Activated B cell treated with CpG ODN at 0.5 μM for 24 hours (primary cell): Measurements from ENCODE around the gene ASTN2. TPM values are rescaled to one million over a fixed set of nuclear protein-coding genes. Genes with fewer than 3 reads are reported as not detected.

Experiments
- ATAC-seq: fragments of 200-7000 bp; cut with Tn5 transposase; one replicate; pipeline ENCODE4 v1.10.0; 2021; ENCODE audit warnings: low read depth, mild to moderate bottlenecking, moderate library complexity
- CTCF ChIA-PET: fragments of 350-600 bp; sonication (Branson Sonifier 250); formaldehyde crosslinking; loops from one replicate; lab custom pipeline; 2021; ENCODE audit warnings: antibody characterized with exemption; lab: Charles Lee
- POLR2A ChIA-PET: fragments of 350-600 bp; sonication (Branson Sonifier 250); formaldehyde crosslinking; loops from one replicate; lab custom pipeline; 2021; ENCODE audit warnings: antibody characterized with exemption; lab: Charles Lee
- DNase-seq: peaks from one replicate; pipeline ENCODE4 v3.0.0; 2022
- H3K27ac Mint-ChIP-seq: one replicate; pipeline ENCODE4 v1.8.0; 2020; ENCODE audit warnings: mixed read lengths
- H3K27me3 Mint-ChIP-seq: one replicate; pipeline ENCODE4 v1.8.0; 2021; ENCODE audit warnings: mixed read lengths
- H3K36me3 Mint-ChIP-seq: one replicate; pipeline ENCODE4 v1.8.0; 2021; ENCODE audit warnings: low read depth, mixed read lengths
- H3K4me1 Mint-ChIP-seq: one replicate; pipeline ENCODE4 v1.8.0; 2021; ENCODE audit warnings: mixed read lengths
- H3K4me3 Mint-ChIP-seq: one replicate; pipeline ENCODE4 v1.8.0; 2020; ENCODE audit warnings: mild to moderate bottlenecking, mixed read lengths
- H3K9me3 Mint-ChIP-seq: one replicate; pipeline ENCODE4 v1.8.0; 2020; ENCODE audit warnings: mixed read lengths
- CTCF ChIP-seq: fragments of 200-600 bp; IDR thresholded peaks from one replicate; pipeline ENCODE4 v1.8.0; 2022; ENCODE audit warnings: antibody characterized with exemption, mild to moderate bottlenecking
- intact Hi-C: fragments of 100-400 bp; cut with micrococcal nuclease; formaldehyde crosslinking; loops from one replicate; pipeline ENCODE4 v1.15.1; 2024
- total RNA-seq: library from RNA; stranded (reverse); gene quantifications from 2 replicates; pipeline ENCODE4 v1.2.3, GENCODE V29; 2022

Gene ASTN2
- total RNA-seq, 1 donor from 2014 or later: 2.3 TPM

GRCh38 chr9:116520218-116520617, 894.6 kb downstream of the ASTN2 start:
- ChIA-PET CTCF (no interaction called here), POLR2A (no interaction called here)
- H3K27me3 Mint-ChIP-seq: no peaks in the 10 kb centered on the region
- no peak overlapping the region for H3K4me3 Mint-ChIP-seq
- no peak overlapping the region for H3K27ac Mint-ChIP-seq
- no peak for ATAC-seq
- TF ChIP-seq CTCF: no peak
- peaks cover 3% of the 10 kb centered on the region for H3K36me3 Mint-ChIP-seq
- intact Hi-C loops: no loop called here
- DNase-seq: no peak
- peaks cover 34% of the 10 kb centered on the region for H3K9me3 Mint-ChIP-seq
- H3K4me1 Mint-ChIP-seq: no peaks in the 10 kb centered on the region

- intact Hi-C loops: no loop called here
- DNase-seq: no peak
- peaks cover 3% of the 10 kb centered on the region for H3K36me3 Mint-ChIP-seq
- no peak for TF ChIP-seq CTCF
- ATAC-seq: no peak
- H3K9me3 Mint-ChIP-seq: peaks cover 35% of the 10 kb centered on the region
- no peaks in the 10 kb centered on the region for H3K27me3 Mint-ChIP-seq
- no peak overlapping the region for H3K4me3 Mint-ChIP-seq
- ChIA-PET POLR2A (no interaction called here), CTCF (no interaction called here)
- no peak overlapping the region for H3K27ac Mint-ChIP-seq
- no peaks in the 10 kb centered on the region for H3K4me1 Mint-ChIP-seq
Measured at GRCh38 chr9:116516456-116516855, 898.4 kb downstream of the ASTN2 start.

DNA sequence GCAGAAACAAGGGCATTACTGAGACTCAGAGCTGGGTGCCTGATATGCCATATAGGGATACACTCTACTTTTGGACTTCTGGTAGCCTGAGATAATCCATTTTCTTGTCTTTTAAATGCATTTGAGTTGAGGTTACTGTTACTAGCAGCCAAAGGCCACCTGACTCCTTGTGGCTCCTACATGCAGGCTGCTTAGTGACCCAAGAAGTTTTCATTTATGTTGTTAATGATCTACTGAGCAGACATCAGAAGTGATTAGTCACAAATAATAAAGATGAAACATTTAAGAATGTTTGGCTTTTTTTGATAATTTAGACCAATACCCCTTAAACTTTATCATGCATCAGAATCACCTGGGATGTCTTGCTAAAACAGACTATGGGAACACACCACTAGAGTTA, 899.3 kb downstream of the ASTN2 start:
- TF ChIP-seq CTCF: no peak
- Mint-ChIP-seq H3K9me3 (peaks cover 30% of the 10 kb centered on the region), H3K4me3 (no peak overlapping the region), H3K27ac (no peak overlapping the region), H3K27me3 (no peaks in the 10 kb centered on the region), H3K36me3 (peaks cover 3% of the 10 kb centered on the region), H3K4me1 (no peaks in the 10 kb centered on the region)
- ChIA-PET CTCF (no interaction called here), POLR2A (no interaction called here)
- no peak for DNase-seq
- intact Hi-C loops: no loop called here
- no peak for ATAC-seq

DNA sequence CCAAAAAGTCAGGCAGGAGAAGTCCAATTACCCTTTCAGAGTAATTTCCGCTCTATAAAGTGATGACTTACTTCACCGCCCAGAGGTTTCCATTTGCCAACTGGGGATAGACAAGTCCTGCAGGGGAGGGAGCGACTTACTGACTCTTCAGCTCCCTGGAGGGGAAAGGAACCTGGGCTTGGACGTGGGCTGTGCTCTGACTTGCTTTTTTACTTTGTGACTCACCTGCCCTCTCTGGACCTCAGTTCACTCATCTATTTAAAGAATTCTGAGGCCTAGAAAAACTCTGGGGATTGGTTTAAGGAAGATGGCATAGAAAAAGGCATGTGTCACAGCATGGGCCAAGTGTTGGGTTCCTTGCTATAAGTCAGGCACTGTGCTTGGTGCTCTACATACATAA, 908.2 kb downstream of the ASTN2 start:
- TF ChIP-seq CTCF: no peak
- POLR2A ChIA-PET: no interaction called here
- peaks cover 8% of the 10 kb centered on the region for H3K9me3 Mint-ChIP-seq

DNA sequence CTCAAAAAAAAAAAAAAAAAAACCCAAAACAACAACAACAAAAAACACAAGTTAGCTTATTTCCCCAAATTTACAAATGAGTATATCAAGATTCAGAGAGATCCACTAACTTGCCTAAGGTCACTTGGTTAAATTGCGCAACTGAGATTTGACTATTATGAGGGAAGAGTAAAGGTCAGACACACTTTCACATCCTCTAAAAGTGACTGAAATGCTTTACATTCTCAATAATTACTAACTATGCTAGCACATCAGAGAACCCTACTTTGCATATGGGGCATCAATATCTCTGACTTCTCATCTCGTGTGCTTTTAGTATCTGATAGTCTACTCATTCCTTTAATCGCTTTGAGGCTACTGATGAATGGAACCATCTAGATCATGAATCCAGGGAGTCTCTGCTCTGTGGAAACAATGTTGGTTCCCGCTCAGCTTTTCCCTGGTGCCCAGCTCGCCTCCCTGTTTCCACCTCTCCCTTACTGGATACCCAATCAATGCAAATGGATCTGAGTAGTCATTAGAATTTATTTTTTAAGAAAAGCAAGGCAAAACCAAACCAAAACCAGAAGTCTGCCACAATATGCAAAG, 909.9 kb downstream of the ASTN2 start:
- intact Hi-C loops: no loop called here

More for the DNA sequence above, 908.2 kb downstream of the ASTN2 start:
- Mint-ChIP-seq H3K4me1 (peaks cover 14% of the 10 kb centered on the region), H3K4me3 (no peak overlapping the region), H3K27ac (no peak overlapping the region), H3K27me3 (no peaks in the 10 kb centered on the region), H3K36me3 (no peaks in the 10 kb centered on the region)
- ATAC-seq (no peak), DNase-seq (no peak)
- CTCF ChIA-PET: no interaction called here
- intact Hi-C loops: no loop called here

More for the DNA sequence above, 909.9 kb downstream of the ASTN2 start:
- ATAC-seq (peak; percentile 86), DNase-seq (no peak)
- Mint-ChIP-seq H3K27me3 (no peaks in the 10 kb centered on the region), H3K4me1 (peaks cover 14% of the 10 kb centered on the region), H3K36me3 (no peaks in the 10 kb centered on the region), H3K9me3 (peaks cover 8% of the 10 kb centered on the region), H3K27ac (peak overlapping the region; percentile 35), H3K4me3 (peak overlapping the region; percentile 19)
- no peak for TF ChIP-seq CTCF
- ChIA-PET POLR2A (no interaction called here), CTCF (no interaction called here)
